HEK293 (cell line): ENCODE results near the gene TYSND1.

Experiments used
- BCL11A ChIP-seq: fragments of 450-650 bp; formaldehyde crosslinking; IDR thresholded peaks from 2 replicates; pipeline ENCODE4 v1.5.1; 2016; ENCODE audit warnings: low read depth, missing biosample characterization, missing genetic modification characterization
- KLF1 ChIP-seq: fragments of 450-650 bp; formaldehyde crosslinking; IDR thresholded peaks from 2 replicates; pipeline ENCODE4 v1.5.1; 2016; ENCODE audit warnings: missing biosample characterization, missing genetic modification characterization
- KLF10 ChIP-seq: fragments of 450-650 bp; IDR thresholded peaks from 2 replicates; pipeline ENCODE4 v1.5.1; 2018; ENCODE audit warnings: missing biosample characterization, mild to moderate bottlenecking, missing genetic modification characterization
- KLF7 ChIP-seq: fragments of 450-650 bp; formaldehyde crosslinking; IDR thresholded peaks from 2 replicates; pipeline ENCODE4 v1.5.1; 2016; ENCODE audit warnings: missing biosample characterization, missing genetic modification characterization, borderline replicate concordance
- KLF8 ChIP-seq: fragments of 450-650 bp; formaldehyde crosslinking; IDR thresholded peaks from 2 replicates; pipeline ENCODE4 v1.5.1; 2016; ENCODE audit warnings: missing biosample characterization, missing genetic modification characterization
- MEIS1 ChIP-seq: sonication (generic); formaldehyde crosslinking; IDR thresholded peaks from 2 replicates; pipeline ENCODE4 v1.8.1; 2022; ENCODE audit warnings: missing genetic modification reagents, mild to moderate bottlenecking, borderline replicate concordance
- PBX3 ChIP-seq: sonication (generic); formaldehyde crosslinking; IDR thresholded peaks from 2 replicates; pipeline ENCODE4 v1.8.1; 2022; ENCODE audit warnings: mild to moderate bottlenecking, moderate library complexity, missing genetic modification reagents
- PRDM4 ChIP-seq: fragments of 450-650 bp; formaldehyde crosslinking; IDR thresholded peaks from 2 replicates; pipeline ENCODE4 v1.5.1; 2017; ENCODE audit warnings: missing biosample characterization, missing genetic modification characterization
- SALL2 ChIP-seq: fragments of 450-650 bp; formaldehyde crosslinking; IDR thresholded peaks from 2 replicates; pipeline ENCODE4 v1.5.0; 2017; ENCODE audit warnings: missing biosample characterization, mild to moderate bottlenecking, missing genetic modification characterization, borderline replicate concordance
- SP3 ChIP-seq: fragments of 450-650 bp; formaldehyde crosslinking; IDR thresholded peaks from 2 replicates; pipeline ENCODE4 v1.5.1; 2016; ENCODE audit warnings: missing biosample characterization, missing genetic modification characterization
- WT1 ChIP-seq: fragments of 450-650 bp; formaldehyde crosslinking; IDR thresholded peaks from 2 replicates; pipeline ENCODE4 v1.5.1; 2016; ENCODE audit warnings: missing biosample characterization, missing genetic modification characterization
- ZBTB17 ChIP-seq: fragments of 450-650 bp; formaldehyde crosslinking; IDR thresholded peaks from 2 replicates; pipeline ENCODE4 v1.5.1; 2016; ENCODE audit warnings: missing biosample characterization, missing genetic modification characterization
- ZBTB7A ChIP-seq: fragments of 450-650 bp; formaldehyde crosslinking; IDR thresholded peaks from 2 replicates; pipeline ENCODE4 v1.5.1; 2016; ENCODE audit warnings: low read depth, missing biosample characterization, missing genetic modification characterization
- ZFHX2 ChIP-seq: fragments of 450-650 bp; formaldehyde crosslinking; conservative IDR thresholded peaks from 2 replicates; pipeline ENCODE4 v1.5.1; 2016; ENCODE audit warnings: missing biosample characterization, missing genetic modification characterization
- ZNF112 ChIP-seq: fragments of 450-650 bp; formaldehyde crosslinking; IDR thresholded peaks from 2 replicates; pipeline ENCODE4 v1.5.0; 2017; ENCODE audit warnings: missing biosample characterization, missing genetic modification characterization
- ZNF155 ChIP-seq: fragments of 450-650 bp; formaldehyde crosslinking; IDR thresholded peaks from 2 replicates; pipeline ENCODE4 v1.5.1; 2016; ENCODE audit warnings: missing biosample characterization, missing genetic modification characterization
- ZNF157 ChIP-seq: fragments of 450-650 bp; formaldehyde crosslinking; IDR thresholded peaks from 2 replicates; pipeline ENCODE4 v1.5.1; 2016; ENCODE audit warnings: missing biosample characterization, missing genetic modification characterization
- ZNF16 ChIP-seq: fragments of 450-650 bp; formaldehyde crosslinking; IDR thresholded peaks from 2 replicates; pipeline ENCODE4 v1.5.1; 2016; ENCODE audit warnings: low read depth, missing biosample characterization, missing genetic modification characterization
- ZNF174 ChIP-seq: fragments of 450-650 bp; formaldehyde crosslinking; IDR thresholded peaks from 2 replicates; pipeline ENCODE4 v1.5.0; 2017; ENCODE audit warnings: missing biosample characterization, mild to moderate bottlenecking, missing genetic modification characterization
- ZNF214 ChIP-seq: fragments of 450-650 bp; formaldehyde crosslinking; IDR thresholded peaks from 2 replicates; pipeline ENCODE4 v1.5.1; 2017; ENCODE audit warnings: missing biosample characterization, mild to moderate bottlenecking, missing genetic modification characterization, borderline replicate concordance
- ZNF223 ChIP-seq: fragments of 450-650 bp; formaldehyde crosslinking; IDR thresholded peaks from 2 replicates; pipeline ENCODE4 v1.5.1; 2016; ENCODE audit warnings: missing biosample characterization, missing genetic modification characterization
- ZNF274 ChIP-seq, 2 experiments: fragments of 200-500 bp in 1 of 2; fragments of 450-650 bp in 1 of 2; sonication (Bioruptor generic) in 1 of 2; formaldehyde crosslinking in 1 of 2; IDR thresholded peaks; 2 replicates each; pipeline versions ENCODE4 v1.5.1 to v1.6.1; 2014 to 2016; ENCODE audit warnings: borderline replicate concordance in 1 of 2, inconsistent platforms in 1 of 2, low read length in 1 of 2, missing biosample characterization in 1 of 2, missing genetic modification characterization in 1 of 2
- ZNF302 ChIP-seq: fragments of 450-650 bp; formaldehyde crosslinking; IDR thresholded peaks from 2 replicates; pipeline ENCODE4 v1.5.1; 2016; ENCODE audit warnings: missing biosample characterization, missing genetic modification characterization, low read depth
- ZNF350 ChIP-seq: fragments of 450-650 bp; formaldehyde crosslinking; IDR thresholded peaks from 2 replicates; pipeline ENCODE4 v1.5.0; 2017; ENCODE audit warnings: missing biosample characterization, mild to moderate bottlenecking, missing genetic modification characterization
- ZNF391 ChIP-seq: fragments of 450-650 bp; formaldehyde crosslinking; IDR thresholded peaks from 2 replicates; pipeline ENCODE4 v1.5.1; 2016; ENCODE audit warnings: low read depth, missing biosample characterization, missing genetic modification characterization, borderline replicate concordance
- ZNF394 ChIP-seq: fragments of 450-650 bp; formaldehyde crosslinking; IDR thresholded peaks from 2 replicates; pipeline ENCODE4 v1.5.1; 2016; ENCODE audit warnings: missing biosample characterization, missing genetic modification characterization, mild to moderate bottlenecking, moderate library complexity, borderline replicate concordance
- ZNF501 ChIP-seq: fragments of 450-650 bp; formaldehyde crosslinking; IDR thresholded peaks from 2 replicates; pipeline ENCODE4 v1.5.1; 2016; ENCODE audit warnings: missing biosample characterization, missing genetic modification characterization
- ZNF510 ChIP-seq: fragments of 450-650 bp; formaldehyde crosslinking; IDR thresholded peaks from 2 replicates; pipeline ENCODE4 v1.5.1; 2018; ENCODE audit warnings: mild to moderate bottlenecking, missing genetic modification characterization, missing biosample characterization; ENCODE audit not compliant: insufficient replicate concordance
- ZNF521 ChIP-seq: fragments of 450-650 bp; formaldehyde crosslinking; IDR thresholded peaks from 2 replicates; pipeline ENCODE4 v1.5.1; 2017; ENCODE audit warnings: missing biosample characterization, mild to moderate bottlenecking, missing genetic modification characterization
- ZNF530 ChIP-seq: fragments of 450-650 bp; formaldehyde crosslinking; IDR thresholded peaks from 2 replicates; pipeline ENCODE4 v1.5.1; 2016; ENCODE audit warnings: low read depth, missing biosample characterization, missing genetic modification characterization
- ZNF580 ChIP-seq: fragments of 450-650 bp; formaldehyde crosslinking; IDR thresholded peaks from 2 replicates; pipeline ENCODE4 v1.5.1; 2016; ENCODE audit warnings: missing biosample characterization, missing genetic modification characterization
- ZNF645 ChIP-seq: fragments of 450-650 bp; formaldehyde crosslinking; IDR thresholded peaks from 2 replicates; pipeline ENCODE4; 2016; ENCODE audit warnings: missing biosample characterization, missing genetic modification characterization
- ZNF654 ChIP-seq: fragments of 450-650 bp; formaldehyde crosslinking; IDR thresholded peaks from 2 replicates; pipeline ENCODE4 v1.5.1; 2016; ENCODE audit warnings: low read depth, missing biosample characterization, missing genetic modification characterization
- ZNF664 ChIP-seq: fragments of 450-650 bp; formaldehyde crosslinking; IDR thresholded peaks from 2 replicates; pipeline ENCODE4 v1.5.1; 2016; ENCODE audit warnings: missing biosample characterization, missing genetic modification characterization
- ZNF677 ChIP-seq: fragments of 450-650 bp; IDR thresholded peaks from 2 replicates; pipeline ENCODE4 v1.5.0; 2018; ENCODE audit warnings: missing biosample characterization, mild to moderate bottlenecking, missing genetic modification characterization, moderate library complexity
- ZNF701 ChIP-seq: fragments of 450-650 bp; formaldehyde crosslinking; IDR thresholded peaks from 2 replicates; pipeline ENCODE4 v1.5.1; 2016; ENCODE audit warnings: missing biosample characterization, missing genetic modification characterization
- ZNF792 ChIP-seq: fragments of 450-650 bp; formaldehyde crosslinking; IDR thresholded peaks from 2 replicates; pipeline ENCODE4 v1.5.1; 2016; ENCODE audit warnings: missing biosample characterization, missing genetic modification characterization

TYSND1 gene

GRCh38 chr10:70146489-70147258, at the start of gene TYSND1 (continued):
- no peak for TF ChIP-seq PRDM4 (tag by site-specific recombination)
- peak; percentile 75; the same call in 1 of the 2 replicates for TF ChIP-seq ZNF501 (tag by site-specific recombination)
- no peak for TF ChIP-seq ZNF155 (tag by site-specific recombination)
- TF ChIP-seq ZNF223 = no peak
- no peak for TF ChIP-seq ZNF521 (tag by site-specific recombination)
- TF ChIP-seq BCL11A = peak; percentile 87
- no peak for TF ChIP-seq SALL2 (tag by site-specific recombination)
- no peak for TF ChIP-seq WT1 (tag by site-specific recombination)
- TF ChIP-seq ZNF530 = no peak
- peak; percentile 61 for TF ChIP-seq KLF8 (tag by site-specific recombination)
- TF ChIP-seq ZNF792 = no peak
- no peak for TF ChIP-seq ZNF214 (tag by site-specific recombination)
- TF ChIP-seq ZNF157 = no peak
- TF ChIP-seq ZNF350 (tag by site-specific recombination) = no peak
- TF ChIP-seq KLF7 (tag by site-specific recombination) = no peak
- TF ChIP-seq MEIS1 = no peak
- no peak; the same call in 1 of the 2 replicates for TF ChIP-seq KLF10 (tag by site-specific recombination)
- no peak; the same call in none of the 2 replicates for TF ChIP-seq SP3 (tag by site-specific recombination)
- TF ChIP-seq ZBTB17 = peak; percentile 97
- no peak for TF ChIP-seq ZNF112 (tag by site-specific recombination)
- TF ChIP-seq ZNF274 (IDR thresholded peaks at IDR 0.05; ENCODE audit: low read length) = no peak
- no peak for TF ChIP-seq ZNF274 (tag by site-specific recombination; IDR thresholded peaks at IDR 0.05; ENCODE audit: borderline replicate concordance)
- no peak for TF ChIP-seq ZNF645 (tag by site-specific recombination)
- no peak; the same call in 1 of the 2 replicates for TF ChIP-seq ZNF394 (tag by site-specific recombination)
- no peak for TF ChIP-seq ZNF510 (tag by site-specific recombination)
- peak; percentile 52 for TF ChIP-seq ZNF654
- no peak for TF ChIP-seq ZNF302 (tag by site-specific recombination)
- no peak for TF ChIP-seq ZNF677 (tag by site-specific recombination)
- TF ChIP-seq ZNF664 = no peak
- no peak for TF ChIP-seq ZNF16
- TF ChIP-seq KLF1 (tag by site-specific recombination) = no peak; the same call in 1 of the 2 replicates
- no peak for TF ChIP-seq PBX3 (CRISPR knock-in tag)
- TF ChIP-seq ZBTB7A = peak; percentile 61; the same call in 1 of the 2 replicates
- TF ChIP-seq ZFHX2 = no peak
- TF ChIP-seq ZNF174 (tag by site-specific recombination) = no peak
- no peak for TF ChIP-seq ZNF580 (tag by site-specific recombination)
- TF ChIP-seq ZNF701 = no peak
- no peak; the same call in 1 of the 2 replicates for TF ChIP-seq ZNF391 (tag by site-specific recombination)
